Measurements from ENCODE around the gene MTX1. TPM values are rescaled to one million over a fixed set of nuclear protein-coding genes. Genes with fewer than 3 reads are reported as not detected.
A peak's percentile ranks its signal among the peaks of the same experiment; 100 is the strongest.

Gene MTX1
- polyA plus RNA-seq, 2 of the 4 experiments (the other 2 are of a cell fraction) = 53.4 to 67.1 TPM

- H3K4me2 ChIP-seq = no peak overlapping the region
- H3K27ac ChIP-seq = peak overlapping the region; percentile 12 to 63; a peak in 3 of 6 replicates
- ATAC-seq = peak; percentile 52 to 71
- POLR2A ChIA-PET = interaction anchor here (2.4 to 4.4 kb wide), 2 partner anchors 17 kb away, joined by 9 to 54 read pairs; no protein-coding TSS in a partner anchor
- CTCF ChIA-PET = interaction anchor here (0.5 to 15.2 kb wide), 17 partner anchors 9 to 682 kb away, joined by 3 to 384 read pairs (median 4); partner anchors contain the start of gene THBS3
- TF ChIP-seq EHF (CRISPR knock-in tag; IDR thresholded peaks at IDR 0.05) = no peak
- TF ChIP-seq RAD21 (conservative IDR thresholded peaks at IDR 0.05 in 1 of 2, IDR thresholded peaks at IDR 0.05 in 1 of 2) = peak; percentile 52 to 62
- no peak for TF ChIP-seq KDM1A (IDR thresholded peaks at IDR 0.05; ENCODE audit: low read depth)
- no peak for TF ChIP-seq JUN (IDR thresholded peaks at IDR 0.05)
- no peak for TF ChIP-seq HEYL (CRISPR knock-in tag; IDR thresholded peaks at IDR 0.05)
- TF ChIP-seq CTCF (IDR thresholded peaks at IDR 0.05) = peak; percentile 86
- peak; percentile 77 for TF ChIP-seq SMC3 (IDR thresholded peaks at IDR 0.05)
- WGBS (ENCODE audit: missing lambda C conversion rate) = 60% methylated on average over 8 of the region's 8 CpGs
- H3K4me3 ChIP-seq = no peak overlapping the region
- DNase-seq (ENCODE audit: low read depth in 1 of 2, low spot score in 1 of 2) = peak; percentile 77 to 97
- peaks cover 20% of the 10 kb centered on the region for H3K4me1 ChIP-seq
- no peaks in the 10 kb centered on the region for H3K9me3 ChIP-seq
- no peak for FAIRE-seq
Observed at GRCh38 chr1:155176544-155177071, 31.9 kb upstream of the MTX1 start.

GRCh38 chr1:155177192-155177917 is 31.1 kb upstream of the MTX1 start:
- Histone ChIP-seq H3K4me2 (no peak overlapping the region), H3K4me3 (no peak overlapping the region), H3K27ac (peak overlapping the region; percentile 12 to 63; a peak in 3 of 6 replicates), H3K4me1 (peaks cover 13% of the 10 kb centered on the region), H3K9me3 (no peaks in the 10 kb centered on the region)
- POLR2A ChIA-PET = interaction anchor here (2.4 kb wide), 1 partner anchor 16 kb away, joined by 9 read pairs; no protein-coding TSS in a partner anchor
- DNase-seq (ENCODE audit: low read depth in 1 of 2, low spot score in 1 of 2) (no peak), ATAC-seq (no peak), FAIRE-seq (no peak)
- WGBS (ENCODE audit: missing lambda C conversion rate) = 59% methylated on average over 11 of the region's 11 CpGs
- TF ChIP-seq TFCP2L1 (CRISPR knock-in tag; IDR thresholded peaks at IDR 0.05) = no peak
- TF ChIP-seq HMGXB4 (CRISPR knock-in tag; IDR thresholded peaks at IDR 0.05; ENCODE audit: borderline replicate concordance) = no peak
- TF ChIP-seq POLR2AphosphoS2 (conservative IDR thresholded peaks at IDR 0.05; ENCODE audit: low read length) = no peak
- TF ChIP-seq ZNF302 (CRISPR knock-in tag; IDR thresholded peaks at IDR 0.05) = no peak
- TF ChIP-seq MAFK (IDR thresholded peaks at IDR 0.05; ENCODE audit: partially characterized antibody) = no peak
- no peak for TF ChIP-seq HDAC2 (IDR thresholded peaks at IDR 0.05)
- TF ChIP-seq FOSL2 (IDR thresholded peaks at IDR 0.05) = no peak
- no peak for TF ChIP-seq FOSL2 (CRISPR knock-in tag; IDR thresholded peaks at IDR 0.05)
- CTCF ChIA-PET = interaction anchor here (0.6 to 15.2 kb wide), 20 partner anchors 9 to 431 kb away, joined by 3 to 384 read pairs (median 4); partner anchors contain the start of genes DPM3 and THBS3

- ChIA-PET POLR2A (interaction anchor here (2.4 kb wide), 1 partner anchor 16 kb away, joined by 9 read pairs; no protein-coding TSS in a partner anchor), CTCF (interaction anchor here (0.8 to 15.2 kb wide), 11 partner anchors 8 to 413 kb away, joined by 3 to 384 read pairs (median 4); partner anchors contain the start of gene DPM3)
- WGBS (ENCODE audit: missing lambda C conversion rate) = 88% methylated on average over 9 of the region's 9 CpGs
- DNase-seq (ENCODE audit: low read depth in 1 of 2, low spot score in 1 of 2) = no peak
- Histone ChIP-seq H3K9me3 (no peaks in the 10 kb centered on the region), H3K4me3 (no peak overlapping the region), H3K4me1 (peaks cover 13% of the 10 kb centered on the region), H3K27ac (no peak overlapping the region), H3K4me2 (no peak overlapping the region)
- no peak for ATAC-seq
- FAIRE-seq = no peak
- TF ChIP-seq HOXB13 (CRISPR knock-in tag; IDR thresholded peaks at IDR 0.05; ENCODE audit: low read depth) (no peak), FOSL2 (IDR thresholded peaks at IDR 0.05) (no peak), FOSL2 (CRISPR knock-in tag; IDR thresholded peaks at IDR 0.05) (no peak), JUN (IDR thresholded peaks at IDR 0.05) (no peak), RARB (CRISPR knock-in tag; IDR thresholded peaks at IDR 0.05) (no peak), RAD21 (conservative IDR thresholded peaks at IDR 0.05 in 1 of 2, IDR thresholded peaks at IDR 0.05 in 1 of 2) (no peak), TP53 (CRISPR knock-in tag; IDR thresholded peaks at IDR 0.05) (no peak), CHD4 (IDR thresholded peaks at IDR 0.05; ENCODE audit: borderline replicate concordance) (no peak), EP300 (IDR thresholded peaks at IDR 0.05) (no peak), PBX3 (IDR thresholded peaks at IDR 0.05) (no peak)
Observed at GRCh38 chr1:155177918-155178281, 30.6 kb upstream of the MTX1 start.
